T-helper 2 cell treated with Interferon-gamma antibody and Interleukin-4, amounts not matched to agents 100 ng/mL and 5 ng/mL, for 36 hours (primary cell): ENCODE data around the gene RNF167. TPM values are rescaled to one million over a fixed set of nuclear protein-coding genes. Genes with fewer than 3 reads are reported as not detected.

Experiments
- intact Hi-C: fragments of 100-400 bp; cut with micrococcal nuclease; formaldehyde crosslinking; loops from one replicate; pipeline ENCODE4 v1.15.1; 2023
- total RNA-seq: library from RNA; stranded (reverse); gene quantifications from 2 replicates; pipeline ENCODE4 v1.2.3, GENCODE V29; 2022

The RNF167 gene
- total RNA-seq, 1 donor from 2014 or later: 227 TPM

GRCh38 chr17:4971826-4972225 lies 31.8 kb downstream of the RNF167 start:
- intact Hi-C loops: no loop called here

DNA sequence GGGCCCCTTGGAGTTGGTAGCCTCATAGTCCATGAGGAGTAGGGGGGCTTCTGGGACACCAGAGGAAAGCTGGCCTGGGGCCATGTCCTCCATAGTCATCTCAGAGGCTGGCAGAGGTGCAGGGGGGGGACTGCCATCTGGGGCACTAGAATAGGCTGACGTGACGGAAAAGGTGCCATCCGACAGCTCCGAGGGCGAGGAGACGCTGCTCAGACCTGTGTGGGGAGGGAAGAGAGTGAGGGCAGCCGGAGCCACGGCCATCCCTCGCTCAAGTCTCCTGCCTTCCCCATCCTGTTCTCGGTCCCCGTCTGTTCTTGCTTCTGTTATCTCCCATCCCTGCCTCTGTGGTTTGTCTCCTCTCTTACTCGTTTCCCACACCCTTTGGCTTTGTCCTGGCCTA lies 32.3 kb downstream of the RNF167 start:
- intact Hi-C loops: no loop called here

DNA sequence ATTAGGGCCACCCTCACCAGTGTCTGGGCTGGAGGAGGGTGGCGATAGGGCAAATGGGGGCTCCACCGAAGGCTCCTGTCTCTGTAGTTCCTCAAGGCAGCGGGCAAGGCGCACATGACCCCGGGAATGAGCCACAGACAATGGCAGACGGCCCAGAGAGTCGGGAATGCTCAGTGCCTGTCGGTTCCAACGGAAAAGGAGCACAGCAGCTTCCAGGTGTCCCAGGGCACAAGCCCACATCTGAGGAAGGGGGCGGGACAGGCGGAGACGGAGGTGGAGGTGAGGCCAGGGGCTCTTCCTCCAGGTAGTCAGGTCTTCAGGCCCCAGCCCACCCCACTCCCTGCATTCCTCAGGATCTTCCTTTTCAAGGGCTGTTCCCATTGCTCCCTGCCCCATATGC lies 32.7 kb downstream of the RNF167 start:
- intact Hi-C loops: no loop called here

DNA sequence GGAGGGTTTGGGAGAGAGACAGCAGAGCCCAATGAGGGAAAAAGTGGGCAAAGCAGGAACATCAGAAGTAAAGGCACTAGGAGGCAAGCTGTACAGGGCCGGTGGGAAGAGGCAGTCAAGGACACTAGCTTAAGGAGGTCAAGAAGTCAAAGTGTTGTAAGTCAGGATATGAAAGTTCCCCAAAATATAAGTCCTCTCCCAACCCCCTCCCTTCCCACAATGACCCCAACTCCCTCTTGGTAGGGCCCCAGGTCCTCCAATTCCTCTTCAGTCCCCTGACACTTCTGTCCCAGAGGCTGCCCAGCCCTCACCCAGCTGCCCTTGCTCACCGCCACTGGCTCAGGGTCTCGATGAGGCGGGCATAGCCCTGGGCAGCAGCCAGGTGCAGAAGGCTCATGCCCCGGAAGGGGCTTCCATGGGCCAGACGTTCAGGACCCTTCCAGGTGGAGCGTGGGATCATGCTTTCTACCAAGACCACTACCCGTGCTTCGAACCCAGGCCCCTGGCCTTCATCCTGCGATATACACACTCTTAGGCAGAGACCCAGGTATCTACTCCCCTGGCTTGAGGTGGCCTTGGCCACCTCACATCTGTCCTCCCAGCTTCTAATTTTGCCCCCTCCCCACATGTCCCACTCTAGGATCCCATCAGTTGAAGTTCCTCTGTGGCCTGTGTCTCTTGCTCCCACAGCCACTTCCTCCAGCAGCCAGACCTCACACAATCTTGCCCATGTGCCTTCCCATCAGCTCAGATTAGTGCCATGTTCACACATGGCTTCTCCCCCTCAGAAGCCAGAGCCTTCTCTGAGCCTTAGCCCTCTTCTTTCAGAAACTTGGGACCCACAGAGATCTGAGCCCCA lies 33.4 kb downstream of the RNF167 start:
- intact Hi-C loops: no loop called here

- intact Hi-C loops: no loop called here
Observed at GRCh38 chr17:4974115-4974670, 34.1 kb downstream of the RNF167 start.

DNA sequence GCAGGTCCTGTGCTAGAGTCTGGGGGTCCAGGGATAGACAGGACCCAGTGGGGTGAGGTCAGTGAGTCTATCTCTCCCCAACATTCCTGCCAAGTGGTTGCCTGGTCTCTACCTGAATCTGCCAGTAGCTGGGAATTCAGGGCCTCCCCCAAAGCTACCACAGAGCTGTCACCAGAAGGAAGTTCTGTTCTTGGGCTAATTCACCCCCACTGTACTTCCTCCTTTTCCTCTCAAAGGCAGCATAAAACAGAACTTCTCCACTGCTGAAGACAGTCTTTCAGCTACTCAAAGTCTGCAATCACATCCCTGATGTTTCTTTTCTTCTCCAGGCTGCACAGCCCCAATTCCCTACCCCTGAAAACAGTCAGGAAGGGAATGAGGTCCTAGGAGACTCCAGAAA lies 38.7 kb downstream of the RNF167 start:
- intact Hi-C loops: no loop called here

GRCh38 chr17:4980644-4981216 lies 40.7 kb downstream of the RNF167 start:
- intact Hi-C loops: loop anchor here (1.0 kb wide), 1 partner anchor 82 kb away; no protein-coding TSS in a partner anchor

DNA sequence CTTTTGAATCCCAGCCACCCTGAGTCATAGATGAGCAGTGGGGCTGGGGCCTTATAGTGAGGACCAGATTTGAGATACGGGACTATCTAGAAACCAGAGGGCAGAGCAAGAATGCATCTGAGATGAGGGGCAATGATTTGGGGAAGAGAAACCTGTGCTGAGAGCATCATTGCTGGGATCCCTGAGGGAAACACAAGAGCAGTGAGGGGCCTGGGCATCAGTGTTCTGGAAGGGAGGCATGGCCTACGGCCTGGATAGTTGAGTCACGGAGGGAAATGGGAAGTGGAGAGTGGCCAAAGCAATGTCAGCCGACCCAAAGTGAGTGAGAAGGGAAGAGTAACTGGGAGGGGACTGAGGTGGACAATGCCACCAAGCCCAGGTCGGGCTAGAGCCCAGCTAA lies 42.2 kb downstream of the RNF167 start:
- intact Hi-C loops: no loop called here

GRCh38 chr17:4986403-4986802 lies 46.3 kb downstream of the RNF167 start:
- intact Hi-C loops: loop anchor here (5.0 kb wide), 2 partner anchors 39 to 274 kb away; partner anchors contain the start of genes ARRB2 and PFN1

GRCh38 chr17:4986951-4987766 lies 47.1 kb downstream of the RNF167 start, which contains the start of gene CAMTA2:
Gene CAMTA2 (minus strand): TSS chr17:4987675. CDS start chr17:4986222, 1,453 bp downstream.
- intact Hi-C loops: loop anchor here (1.0 to 5.0 kb wide), 3 partner anchors 20 to 275 kb away; partner anchors contain the start of genes ARRB2, PFN1 and SPAG7

GRCh38 chr17:4987767-4988567 lies 47.9 kb downstream of the RNF167 start:
- intact Hi-C loops: loop anchor here (1.0 to 5.0 kb wide), 4 partner anchors 9 to 276 kb away; partner anchors contain the start of genes ARRB2, INCA1, KIF1C and PFN1

DNA sequence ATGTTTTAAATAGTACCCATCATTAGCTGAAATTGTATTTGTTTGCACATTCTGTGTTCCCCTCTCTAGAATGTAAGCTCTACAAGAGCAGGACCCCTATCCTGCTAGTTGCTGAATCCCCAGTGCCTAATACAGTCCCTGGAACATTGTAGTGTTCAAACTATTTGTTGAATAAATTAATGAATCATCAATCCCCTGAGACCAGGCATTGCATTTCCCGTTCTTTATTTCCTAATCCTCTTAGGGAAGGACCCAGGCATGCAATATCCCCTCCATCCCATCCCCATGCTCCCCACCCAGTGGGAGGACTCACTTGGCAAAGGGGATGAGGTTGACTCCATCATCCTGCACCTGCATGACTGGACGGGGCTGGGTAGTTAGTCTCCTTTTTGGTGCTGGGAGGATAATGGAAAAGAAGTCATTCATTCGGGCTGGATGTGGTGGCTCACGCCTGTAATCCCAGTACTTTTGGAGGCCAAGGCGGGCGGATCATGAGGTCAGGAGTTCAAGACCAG lies 54.1 kb downstream of the RNF167 start:
- intact Hi-C loops: no loop called here

Other genes starting within 250 kb of the RNF167 start
- gene PELP1, start 236.1 kb upstream of the RNF167 start, total RNA-seq: 77.1 and 81.3 TPM in 2 replicates
- gene ARRB2, start 229.6 kb upstream of the RNF167 start, total RNA-seq: 344 and 354 TPM in 2 replicates
- gene MED11, start 208.8 kb upstream of the RNF167 start, total RNA-seq: 21.6 and 23.4 TPM in 2 replicates
- gene ZMYND15, start 200.4 kb upstream of the RNF167 start, total RNA-seq: 0.09 TPM in 1 of 2 replicates, not detected in the other
- 0.75 and 0.80 TPM in 2 replicates for gene CXCL16, start 200.3 kb upstream of the RNF167 start, total RNA-seq
- gene TM4SF5, start 168.4 kb upstream of the RNF167 start, total RNA-seq: not detected in 2 replicates
- gene VMO1, start 153.9 kb upstream of the RNF167 start, total RNA-seq: 0.27 and 0.41 TPM in 2 replicates
- gene GLTPD2, start 151.3 kb upstream of the RNF167 start, total RNA-seq: not detected in 2 replicates
- 153 and 157 TPM in 2 replicates for gene PSMB6, start 144.1 kb upstream of the RNF167 start, total RNA-seq
- 14.0 and 15.8 TPM in 2 replicates for gene PLD2, start 133.1 kb upstream of the RNF167 start, total RNA-seq
- 88.2 and 91.5 TPM in 2 replicates for gene MINK1, start 106.9 kb upstream of the RNF167 start, total RNA-seq
- gene C17orf107, start 40.7 kb upstream of the RNF167 start, total RNA-seq: 0.20 and 0.27 TPM in 2 replicates
- gene CHRNE, start 37.2 kb upstream of the RNF167 start, total RNA-seq: 0.25 and 0.73 TPM in 2 replicates
- gene GP1BA, start 8.0 kb upstream of the RNF167 start, total RNA-seq: not detected in 2 replicates
- gene SLC25A11, start 222 bp upstream of the RNF167 start, total RNA-seq: 83.9 and 88.9 TPM in 2 replicates
- gene PFN1, start 8.3 kb downstream of the RNF167 start, total RNA-seq: 2,499 and 2,527 TPM in 2 replicates
- 52.9 and 53.3 TPM in 2 replicates for gene ENO3, start 10.9 kb downstream of the RNF167 start, total RNA-seq
- gene SPAG7, start 27.5 kb downstream of the RNF167 start, total RNA-seq: 50.3 and 57.6 TPM in 2 replicates
- 70.7 and 73.7 TPM in 2 replicates for gene CAMTA2, start 47.4 kb downstream of the RNF167 start, total RNA-seq
- gene INCA1, start 57.3 kb downstream of the RNF167 start, total RNA-seq: 0.25 and 0.27 TPM in 2 replicates
- 38.6 and 42.5 TPM in 2 replicates for gene KIF1C, start 57.7 kb downstream of the RNF167 start, total RNA-seq
- gene SLC52A1, start 95.2 kb downstream of the RNF167 start, total RNA-seq: 0.16 and 0.30 TPM in 2 replicates
- 3.5 and 3.7 TPM in 2 replicates for gene ZFP3, start 138.2 kb downstream of the RNF167 start, total RNA-seq
- 11.1 TPM in 2 replicates for gene ZNF232, start 171.6 kb downstream of the RNF167 start, total RNA-seq
- gene USP6, start 175.8 kb downstream of the RNF167 start, total RNA-seq: 0.02 and 0.09 TPM in 2 replicates